Measurements from ENCODE around the gene EXOC3L4. TPM values are rescaled to one million over a fixed set of nuclear protein-coding genes. Genes with fewer than 3 reads are reported as not detected.

The EXOC3L4 gene
- total and polyA plus RNA-seq, 2 donors, result 0.79 to 3.2 TPM

GRCh38 chr14:103091041-103091882 is 3.3 kb upstream of the EXOC3L4 start:
- peak overlapping the region; percentile 46 for H3K4me3 ChIP-seq (ENCODE audit: low read depth, low read length)
- WGBS, result 5% methylated on average over 69 of the region's 69 CpGs
- no peaks in the 10 kb centered on the region for H3K4me1 ChIP-seq (ENCODE audit: insufficient read depth)
- no peak for DNase-seq (ENCODE audit: extremely low spot score)
- no peaks in the 10 kb centered on the region for H3K36me3 ChIP-seq (ENCODE audit: insufficient read depth)
- no peak overlapping the region for H3K27ac ChIP-seq (ENCODE audit: low read depth)

DNA sequence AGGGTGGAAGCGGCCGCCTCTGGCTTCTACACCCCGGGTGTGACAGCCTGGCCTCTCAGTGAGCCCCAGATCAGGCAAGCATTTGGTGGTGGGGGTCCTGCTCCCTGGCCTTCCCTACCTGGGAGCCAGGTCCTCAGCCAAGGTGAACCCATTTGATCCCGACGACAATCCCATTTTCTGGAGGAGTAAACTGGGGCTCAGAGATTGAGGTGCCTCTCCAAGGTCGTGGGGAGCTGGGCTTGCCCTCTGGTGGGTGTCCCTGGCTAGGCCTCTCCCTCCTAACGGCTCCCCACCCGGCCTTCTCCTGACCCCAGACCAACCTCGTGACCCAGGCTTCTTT is 2.7 kb upstream of the EXOC3L4 start:
- 64% methylated on average over 9 of the region's 9 CpGs for WGBS
- H3K4me3 ChIP-seq (ENCODE audit: low read depth, low read length), result peak overlapping the region; percentile 46
- H3K27ac ChIP-seq (ENCODE audit: low read depth), result no peak overlapping the region
- no peaks in the 10 kb centered on the region for H3K36me3 ChIP-seq (ENCODE audit: insufficient read depth)
- DNase-seq (ENCODE audit: extremely low spot score), result no peak
- H3K4me1 ChIP-seq (ENCODE audit: insufficient read depth), result no peaks in the 10 kb centered on the region

- no peak for DNase-seq (ENCODE audit: extremely low spot score)
- Histone ChIP-seq H3K4me1 (ENCODE audit: insufficient read depth) (no peaks in the 10 kb centered on the region), H3K4me3 (ENCODE audit: low read depth, low read length) (no peak overlapping the region), H3K36me3 (ENCODE audit: insufficient read depth) (no peaks in the 10 kb centered on the region), H3K27ac (ENCODE audit: low read depth) (peak overlapping the region; percentile 11)
- 74% methylated on average over 13 of the region's 13 CpGs for WGBS
Measured at GRCh38 chr14:103093856-103094405, 594 bp upstream of the EXOC3L4 start.

GRCh38 chr14:103095210-103095778 is 769 bp downstream of the EXOC3L4 start:
- Histone ChIP-seq H3K36me3 (ENCODE audit: insufficient read depth) (no peaks in the 10 kb centered on the region), H3K27ac (ENCODE audit: low read depth) (no peak overlapping the region), H3K4me3 (ENCODE audit: low read depth, low read length) (no peak overlapping the region), H3K4me1 (ENCODE audit: insufficient read depth) (no peaks in the 10 kb centered on the region)
- no peak for DNase-seq (ENCODE audit: extremely low spot score)
- 79% methylated on average over 11 of the region's 11 CpGs for WGBS

DNA sequence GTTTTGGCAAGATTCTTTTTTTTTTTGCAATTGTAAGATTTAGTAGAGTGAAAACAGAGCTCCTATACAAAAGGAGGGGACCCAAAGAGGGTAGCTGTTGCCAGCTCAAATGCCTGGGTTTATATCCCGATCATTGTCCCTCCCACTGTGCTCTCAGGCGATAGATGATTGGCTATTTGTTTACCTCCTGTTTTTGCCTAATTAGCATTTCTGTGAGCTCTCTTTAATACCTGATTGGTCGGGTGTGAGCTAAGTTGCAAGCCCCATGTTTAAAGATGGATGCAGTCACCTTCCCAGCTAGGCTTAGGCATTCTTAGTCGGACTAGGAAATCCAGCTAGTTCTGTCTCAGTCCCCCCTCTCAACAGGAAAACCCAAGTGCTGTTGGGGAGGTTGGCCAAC is 1.9 kb downstream of the EXOC3L4 start:
- Histone ChIP-seq H3K27ac (ENCODE audit: low read depth) (no peak overlapping the region), H3K4me1 (ENCODE audit: insufficient read depth) (no peaks in the 10 kb centered on the region), H3K4me3 (ENCODE audit: low read depth, low read length) (no peak overlapping the region), H3K36me3 (ENCODE audit: insufficient read depth) (no peaks in the 10 kb centered on the region)
- 74% methylated on average over 4 of the region's 4 CpGs for WGBS
- no peak for DNase-seq (ENCODE audit: extremely low spot score)

- Histone ChIP-seq H3K4me1 (ENCODE audit: insufficient read depth) (no peaks in the 10 kb centered on the region), H3K36me3 (ENCODE audit: insufficient read depth) (no peaks in the 10 kb centered on the region), H3K4me3 (ENCODE audit: low read depth, low read length) (no peak overlapping the region), H3K27ac (ENCODE audit: low read depth) (no peak overlapping the region)
- no peak for DNase-seq (ENCODE audit: extremely low spot score)
- WGBS, result 87% methylated on average over 26 of the region's 26 CpGs
Measured at GRCh38 chr14:103097244-103097993, 2.9 kb downstream of the EXOC3L4 start.

DNA sequence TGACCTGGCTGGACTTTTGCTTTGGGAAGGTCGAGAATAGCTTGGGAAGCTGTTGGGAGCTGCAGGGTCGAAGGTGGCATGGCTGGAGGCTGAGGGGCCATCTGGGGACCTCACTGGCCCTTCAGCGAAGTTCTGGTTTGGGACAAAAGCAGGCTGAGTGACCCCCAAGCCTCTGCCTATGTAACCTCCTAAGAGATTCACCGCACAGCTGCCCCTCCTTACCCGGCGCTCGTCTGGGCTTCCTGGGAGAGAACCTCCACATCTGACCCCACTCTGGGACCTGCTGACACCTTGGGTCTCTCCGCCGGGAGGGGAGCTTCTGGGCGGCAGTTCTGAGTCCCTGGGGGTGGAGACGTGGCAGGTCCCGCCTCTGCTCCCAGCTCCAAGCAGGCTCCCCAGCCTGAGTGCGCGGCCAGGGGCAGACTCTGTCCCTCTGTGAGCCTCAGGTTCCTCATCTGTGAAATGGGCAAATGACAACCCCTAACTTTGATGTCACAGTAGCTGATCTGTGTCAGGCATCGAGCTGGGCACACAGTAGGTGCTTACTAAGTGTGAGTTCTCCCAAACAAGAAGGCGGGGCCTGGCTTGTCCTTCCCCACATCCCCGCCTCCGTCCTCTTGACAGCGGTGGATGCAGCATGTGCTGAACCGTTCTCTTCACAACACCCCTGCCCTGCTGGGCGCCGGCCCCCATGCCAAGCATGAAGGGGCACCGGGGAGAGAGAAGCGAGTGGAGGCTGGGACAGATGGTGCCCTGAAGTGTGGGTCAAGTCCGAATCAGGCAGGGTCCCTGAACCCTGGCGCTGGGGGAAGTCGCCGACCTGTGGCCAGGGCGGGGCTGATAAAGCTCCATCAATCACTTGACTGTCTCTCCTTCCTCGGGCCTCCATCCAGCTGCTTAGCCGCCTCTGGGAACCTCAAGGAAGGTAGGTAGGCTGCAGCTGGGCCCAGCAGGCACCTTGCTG is 3.8 kb downstream of the EXOC3L4 start:
- 77% methylated on average over 31 of the region's 31 CpGs for WGBS
- Histone ChIP-seq H3K36me3 (ENCODE audit: insufficient read depth) (no peaks in the 10 kb centered on the region), H3K4me3 (ENCODE audit: low read depth, low read length) (no peak overlapping the region), H3K4me1 (ENCODE audit: insufficient read depth) (no peaks in the 10 kb centered on the region), H3K27ac (ENCODE audit: low read depth) (no peak overlapping the region)
- DNase-seq (ENCODE audit: extremely low spot score), result no peak

DNA sequence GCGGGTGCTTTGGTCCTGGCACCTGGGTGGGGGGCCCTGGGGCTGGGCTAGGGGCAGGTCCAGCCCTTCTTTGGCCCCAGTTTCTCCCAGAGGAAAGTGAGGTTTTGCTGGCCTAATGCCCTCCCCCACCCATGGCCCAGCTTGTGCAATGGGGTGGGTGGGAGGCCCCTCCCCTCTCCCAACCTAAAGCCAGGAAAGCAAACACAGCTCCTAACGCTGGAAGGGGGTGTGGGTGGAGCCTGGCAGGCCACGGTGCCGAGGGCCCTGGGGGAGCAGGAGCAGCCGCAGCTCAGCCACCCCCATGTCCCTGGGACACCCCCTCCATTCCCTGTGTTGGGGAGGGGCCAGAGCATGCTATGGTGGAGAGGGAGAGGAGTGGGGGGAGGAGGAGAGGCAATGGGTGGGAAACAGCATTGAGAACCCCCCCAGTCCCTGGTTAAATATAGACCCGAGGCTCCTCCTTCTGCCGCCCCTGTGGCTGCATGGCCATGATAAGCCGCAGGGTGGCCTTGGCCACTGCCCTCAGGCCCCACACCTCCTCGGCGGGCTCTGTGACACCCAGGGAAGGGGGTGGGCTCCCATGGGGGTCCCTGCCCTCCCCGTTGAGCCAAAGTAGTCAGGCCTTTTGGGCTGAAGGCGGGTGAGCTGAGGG is 4.7 kb downstream of the EXOC3L4 start:
- 67% methylated on average over 12 of the region's 12 CpGs for WGBS
- no peaks in the 10 kb centered on the region for H3K36me3 ChIP-seq (ENCODE audit: insufficient read depth)
- no peak overlapping the region for H3K27ac ChIP-seq (ENCODE audit: low read depth)
- no peak overlapping the region for H3K4me3 ChIP-seq (ENCODE audit: low read depth, low read length)
- H3K4me1 ChIP-seq (ENCODE audit: insufficient read depth), result no peaks in the 10 kb centered on the region
- DNase-seq (ENCODE audit: extremely low spot score), result no peak

GRCh38 chr14:103099733-103100280 is 5.3 kb downstream of the EXOC3L4 start:
- Histone ChIP-seq H3K27ac (ENCODE audit: low read depth) (no peak overlapping the region), H3K4me1 (ENCODE audit: insufficient read depth) (no peaks in the 10 kb centered on the region), H3K4me3 (ENCODE audit: low read depth, low read length) (no peak overlapping the region), H3K36me3 (ENCODE audit: insufficient read depth) (no peaks in the 10 kb centered on the region)
- DNase-seq (ENCODE audit: extremely low spot score), result no peak
- WGBS, result 90% methylated on average over 8 of the region's 8 CpGs

- no peak for DNase-seq (ENCODE audit: extremely low spot score)
- H3K36me3 ChIP-seq (ENCODE audit: insufficient read depth), result no peaks in the 10 kb centered on the region
- H3K4me3 ChIP-seq (ENCODE audit: low read depth, low read length), result no peak overlapping the region
- 87% methylated on average over 25 of the region's 25 CpGs for WGBS
- no peaks in the 10 kb centered on the region for H3K4me1 ChIP-seq (ENCODE audit: insufficient read depth)
- no peak overlapping the region for H3K27ac ChIP-seq (ENCODE audit: low read depth)
Measured at GRCh38 chr14:103100281-103101121, 6.0 kb downstream of the EXOC3L4 start.

GRCh38 chr14:103101257-103101962 is 6.9 kb downstream of the EXOC3L4 start:
- 93% methylated on average over 11 of the region's 11 CpGs for WGBS
- Histone ChIP-seq H3K27ac (ENCODE audit: low read depth) (no peak overlapping the region), H3K4me1 (ENCODE audit: insufficient read depth) (no peaks in the 10 kb centered on the region), H3K36me3 (ENCODE audit: insufficient read depth) (no peaks in the 10 kb centered on the region), H3K4me3 (ENCODE audit: low read depth, low read length) (no peak overlapping the region)
- no peak for DNase-seq (ENCODE audit: extremely low spot score)

Data from urinary bladder (tissue), 4 donors.